ENCODE data around the gene TRPM1.

DNA sequence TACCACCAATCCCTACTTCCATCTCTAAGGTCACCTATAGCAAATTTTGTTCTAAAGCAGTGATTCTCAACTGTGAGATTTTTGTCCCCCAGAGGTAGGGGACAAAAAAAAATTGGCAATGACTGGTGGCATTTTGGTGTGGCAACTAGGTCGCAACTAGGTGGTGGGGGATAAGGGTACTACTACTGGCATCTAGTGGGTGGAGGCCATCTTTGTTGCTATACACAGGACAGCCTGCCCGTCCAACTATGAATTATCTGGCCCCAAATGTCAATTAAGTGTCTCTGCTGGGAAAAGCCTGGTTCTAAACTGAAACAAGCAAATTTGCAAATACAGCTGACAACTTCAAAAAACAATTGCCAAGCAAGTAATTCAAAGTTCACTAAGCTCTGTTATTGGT lies 111.5 kb downstream of the TRPM1 start:
- TF ChIP-seq, protein P1, sequence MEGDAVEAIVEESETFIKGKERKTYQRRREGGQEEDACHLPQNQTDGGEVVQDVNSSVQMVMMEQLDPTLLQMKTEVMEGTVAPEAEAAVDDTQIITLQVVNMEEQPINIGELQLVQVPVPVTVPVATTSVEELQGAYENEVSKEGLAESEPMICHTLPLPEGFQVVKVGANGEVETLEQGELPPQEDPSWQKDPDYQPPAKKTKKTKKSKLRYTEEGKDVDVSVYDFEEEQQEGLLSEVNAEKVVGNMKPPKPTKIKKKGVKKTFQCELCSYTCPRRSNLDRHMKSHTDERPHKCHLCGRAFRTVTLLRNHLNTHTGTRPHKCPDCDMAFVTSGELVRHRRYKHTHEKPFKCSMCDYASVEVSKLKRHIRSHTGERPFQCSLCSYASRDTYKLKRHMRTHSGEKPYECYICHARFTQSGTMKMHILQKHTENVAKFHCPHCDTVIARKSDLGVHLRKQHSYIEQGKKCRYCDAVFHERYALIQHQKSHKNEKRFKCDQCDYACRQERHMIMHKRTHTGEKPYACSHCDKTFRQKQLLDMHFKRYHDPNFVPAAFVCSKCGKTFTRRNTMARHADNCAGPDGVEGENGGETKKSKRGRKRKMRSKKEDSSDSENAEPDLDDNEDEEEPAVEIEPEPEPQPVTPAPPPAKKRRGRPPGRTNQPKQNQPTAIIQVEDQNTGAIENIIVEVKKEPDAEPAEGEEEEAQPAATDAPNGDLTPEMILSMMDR (IDR thresholded peaks at IDR 0.05; ENCODE audit: low read length), result no peak; the same call in 1 of the 2 replicates
- TF ChIP-seq EZH2 (optimal IDR thresholded peaks at IDR 0.05; ENCODE audit: low read depth, low read length), result no peak
- TF ChIP-seq EZH2phosphoT487 (IDR thresholded peaks at IDR 0.05; ENCODE audit: low read length), result no peak
